HUES64 (cell line): Measurements from ENCODE around the gene CCDC14.
"Not testable (repeated sequence)": the region's sequence is repeated elsewhere in the genome, so short reads cannot be mapped to it uniquely, and the experiment has no call there.

Source experiments
- H3K27ac ChIP-seq: 2 replicates; pipeline ENCODE4 v1.7.0; 2013; ENCODE audit warnings: low read depth, low read length, inconsistent platforms
- H3K27me3 ChIP-seq: 2 replicates; pipeline ENCODE4 v1.6.1; 2013; ENCODE audit warnings: mild to moderate bottlenecking, low read length; ENCODE audit not compliant: insufficient read depth
- H3K36me3 ChIP-seq: 2 replicates; pipeline ENCODE4 v1.6.1; 2013; ENCODE audit warnings: mild to moderate bottlenecking, low read length; ENCODE audit not compliant: insufficient read depth
- H3K4me1 ChIP-seq: 2 replicates; pipeline ENCODE4 v1.6.1; 2013; ENCODE audit warnings: mild to moderate bottlenecking, low read length, moderate library complexity; ENCODE audit not compliant: insufficient read depth
- H3K4me3 ChIP-seq: 2 replicates; pipeline ENCODE4 v1.5.1; 2013; ENCODE audit warnings: mild to moderate bottlenecking, low read length, moderate library complexity
- H3K9ac ChIP-seq: 2 replicates; pipeline ENCODE4 v1.6.1; 2013; ENCODE audit warnings: mild to moderate bottlenecking, low read depth, low read length
- H3K9me3 ChIP-seq: 2 replicates; pipeline ENCODE4 v1.6.1; 2013; ENCODE audit warnings: low read depth, low read length; ENCODE audit not compliant: insufficient read depth
- WGBS: fragments of 150-250, 120-280 bp; methylation state at CpG from one replicate; pipeline ENCODE4 v1.1.7; 2013; ENCODE audit warnings: missing lambda C conversion rate; 5-methylcytosine and 5-hydroxymethylcytosine counted together

CCDC14 gene

GRCh38 chr3:123981317-123981716 is 20.3 kb upstream of the CCDC14 start:
- 82% methylated on average over 4 of the region's 4 CpGs for WGBS
- H3K4me3 ChIP-seq, H3K36me3 ChIP-seq, H3K27ac ChIP-seq, H3K9ac ChIP-seq, H3K9me3 ChIP-seq, H3K4me1 ChIP-seq: not testable (repeated sequence)
- H3K27me3 ChIP-seq = peaks cover 15% of the 10 kb centered on the region; the same call in 1 of the 2 replicates

- no peaks in the 10 kb centered on the region for H3K36me3 ChIP-seq
- peaks cover 15% of the 10 kb centered on the region; the same call in 1 of the 2 replicates for H3K27me3 ChIP-seq
- H3K9me3 ChIP-seq = no peaks in the 10 kb centered on the region
- H3K4me1 ChIP-seq = no peaks in the 10 kb centered on the region
- peak overlapping the region; percentile 53 for H3K4me3 ChIP-seq
- 89% methylated on average over 3 of the region's 4 CpGs for WGBS
- no peak overlapping the region for H3K9ac ChIP-seq
- no peak overlapping the region for H3K27ac ChIP-seq
These were observed 19.5 kb upstream of the CCDC14 start for GRCh38 chr3:123980539-123980938.

GRCh38 chr3:123979525-123980501 is 18.8 kb upstream of the CCDC14 start:
- peak overlapping the region; percentile 53 for H3K4me3 ChIP-seq
- peaks cover 15% of the 10 kb centered on the region; the same call in 1 of the 2 replicates for H3K27me3 ChIP-seq
- not testable (repeated sequence) for H3K36me3 ChIP-seq, H3K4me1 ChIP-seq, H3K27ac ChIP-seq, H3K9ac ChIP-seq, H3K9me3 ChIP-seq
- 16% methylated on average over 26 of the region's 29 CpGs for WGBS

- H3K27me3 ChIP-seq, H3K9ac ChIP-seq, H3K36me3 ChIP-seq, H3K4me1 ChIP-seq, H3K4me3 ChIP-seq, H3K9me3 ChIP-seq, H3K27ac ChIP-seq: not testable (repeated sequence)
- no CpG with 5 or more reads among the region's 7 CpGs for WGBS
These were observed 15.9 kb upstream of the CCDC14 start for GRCh38 chr3:123976904-123977303.

GRCh38 chr3:123976181-123976898 is 15.3 kb upstream of the CCDC14 start:
- H3K9ac ChIP-seq, H3K4me1 ChIP-seq, H3K27ac ChIP-seq, H3K27me3 ChIP-seq, H3K4me3 ChIP-seq, H3K9me3 ChIP-seq, H3K36me3 ChIP-seq: not testable (repeated sequence)
- WGBS = 85% methylated on average over 2 of the region's 4 CpGs

- H3K4me1 ChIP-seq, H3K4me3 ChIP-seq, H3K27ac ChIP-seq, H3K9me3 ChIP-seq, H3K9ac ChIP-seq, H3K36me3 ChIP-seq, H3K27me3 ChIP-seq: not testable (repeated sequence)
- WGBS = no CpG with 5 or more reads among the region's 7 CpGs
These were observed 14.0 kb upstream of the CCDC14 start for GRCh38 chr3:123975030-123975429.

- H3K9me3 ChIP-seq = no peaks in the 10 kb centered on the region
These were observed 10.4 kb upstream of the CCDC14 start for GRCh38 chr3:123971406-123971805.

GRCh38 chr3:123967260-123967659 is 6.2 kb upstream of the CCDC14 start:
- not testable (repeated sequence) for H3K36me3 ChIP-seq, H3K27ac ChIP-seq, H3K4me3 ChIP-seq, H3K9me3 ChIP-seq, H3K4me1 ChIP-seq, H3K9ac ChIP-seq
- H3K27me3 ChIP-seq = peaks cover 13% of the 10 kb centered on the region
- WGBS = 65% methylated on average over 2 of the region's 2 CpGs

More at GRCh38 chr3:123971406-123971805, 10.4 kb upstream of the CCDC14 start:
- Histone ChIP-seq H3K27ac (no peak overlapping the region), H3K4me3 (no peak overlapping the region), H3K4me1 (0 out of 2 replicates have a peak, but pooled peaks cover 6% of the 10 kb centered on the region), H3K9ac (no peak overlapping the region), H3K36me3 (no peaks in the 10 kb centered on the region), H3K27me3 (no peaks in the 10 kb centered on the region)

- H3K27ac ChIP-seq, H3K4me3 ChIP-seq, H3K9me3 ChIP-seq, H3K4me1 ChIP-seq, H3K36me3 ChIP-seq, H3K9ac ChIP-seq: not testable (repeated sequence)
- H3K27me3 ChIP-seq = peaks cover 18% of the 10 kb centered on the region
- no CpG with 5 or more reads among the region's 1 CpG for WGBS
These were observed 5.8 kb upstream of the CCDC14 start for GRCh38 chr3:123966799-123967198.

GRCh38 chr3:123964793-123965192 is 3.8 kb upstream of the CCDC14 start:
- not testable (repeated sequence) for H3K36me3 ChIP-seq, H3K4me3 ChIP-seq, H3K9me3 ChIP-seq, H3K27ac ChIP-seq, H3K9ac ChIP-seq
- Histone ChIP-seq H3K27me3 (peaks cover 22% of the 10 kb centered on the region), H3K4me1 (peaks cover 10% of the 10 kb centered on the region; the same call in 1 of the 2 replicates)
- 94% methylated on average over 1 of the region's 1 CpG for WGBS

- Histone ChIP-seq H3K4me3 (peak overlapping the region; percentile 87), H3K27ac (no peak overlapping the region), H3K36me3 (peaks cover 4% of the 10 kb centered on the region), H3K9me3 (no peaks in the 10 kb centered on the region), H3K27me3 (peaks cover 22% of the 10 kb centered on the region), H3K9ac (peak overlapping the region; percentile 32; the same call in 1 of the 2 replicates), H3K4me1 (peaks cover 10% of the 10 kb centered on the region; the same call in 1 of the 2 replicates)
- 6% methylated on average over 15 of the region's 15 CpGs for WGBS
These were observed 453 bp upstream of the CCDC14 start for GRCh38 chr3:123961508-123961856.
